ENCODE measurements around the gene MFN1.
A peak's percentile ranks its signal among the peaks of the same experiment; 100 is the strongest.

Gene MFN1

DNA sequence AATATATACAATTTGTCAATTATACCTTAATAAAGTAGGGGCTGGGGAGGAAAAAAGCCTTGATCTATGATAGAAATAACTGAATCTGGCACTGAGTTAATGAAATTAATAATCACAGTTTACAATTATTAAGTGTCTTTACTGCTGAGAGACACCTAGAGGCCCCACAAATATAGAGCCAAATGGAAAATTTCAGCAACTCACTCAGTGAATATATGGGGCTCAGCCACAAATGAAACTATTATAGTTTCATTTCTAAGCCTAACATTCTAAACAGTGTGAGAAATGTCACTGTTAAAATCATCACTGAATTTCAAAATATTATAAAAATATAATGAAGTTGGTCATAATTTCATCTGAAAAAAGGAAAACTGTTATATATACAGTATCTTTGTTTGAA, 63.5 kb downstream of the MFN1 start:
- no peaks in the 10 kb centered on the region; the same call in 1 of the 2 replicates for H3K36me3 ChIP-seq (ENCODE audit: control insufficient read depth, insufficient read depth, low read length)
- no peaks in the 10 kb centered on the region for H3K27me3 ChIP-seq (replicated peaks; ENCODE audit: control insufficient read depth, insufficient read depth, low read length)
- no peak overlapping the region for H3K4me3 ChIP-seq (replicated peaks; ENCODE audit: low read depth, low read length)
- no peak for DNase-seq (ENCODE audit: extremely low read depth, insufficient read length)
- TF ChIP-seq CTCF (IDR thresholded peaks at IDR 0.05; ENCODE audit: insufficient read depth, low read length, poor library complexity, severe bottlenecking) = no peak

- no peak for DNase-seq (ENCODE audit: extremely low read depth, insufficient read length)
- Histone ChIP-seq H3K4me3 (replicated peaks; ENCODE audit: low read depth, low read length) (no peak overlapping the region), H3K27me3 (replicated peaks; ENCODE audit: control insufficient read depth, insufficient read depth, low read length) (no peaks in the 10 kb centered on the region), H3K36me3 (ENCODE audit: control insufficient read depth, insufficient read depth, low read length) (no peaks in the 10 kb centered on the region; the same call in 1 of the 2 replicates)
- no peak for TF ChIP-seq CTCF (IDR thresholded peaks at IDR 0.05; ENCODE audit: insufficient read depth, low read length, poor library complexity, severe bottlenecking)
Measured at GRCh38 chr3:179414804-179415203, 67.3 kb downstream of the MFN1 start.

DNA sequence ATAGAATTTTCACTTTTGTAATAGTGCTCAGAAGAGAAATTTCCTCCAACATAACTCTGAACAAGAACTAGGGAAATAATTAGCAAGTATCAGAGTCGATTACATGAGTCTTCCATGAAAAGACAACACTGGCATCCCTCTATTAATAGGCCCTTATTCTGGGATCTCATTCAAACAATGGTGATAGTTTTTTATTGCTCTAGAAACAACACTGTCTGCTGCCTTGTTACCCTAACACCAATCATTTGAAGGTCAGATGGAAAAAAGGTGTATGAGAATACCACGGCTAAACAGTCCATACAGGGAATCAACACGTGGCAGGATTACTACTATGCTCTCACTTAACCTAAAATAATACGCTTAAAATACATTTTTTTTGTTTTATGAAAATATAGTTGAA, 67.9 kb downstream of the MFN1 start:
- no peaks in the 10 kb centered on the region; the same call in 1 of the 2 replicates for H3K36me3 ChIP-seq (ENCODE audit: control insufficient read depth, insufficient read depth, low read length)
- no peak for DNase-seq (ENCODE audit: extremely low read depth, insufficient read length)
- no peak for TF ChIP-seq CTCF (IDR thresholded peaks at IDR 0.05; ENCODE audit: insufficient read depth, low read length, poor library complexity, severe bottlenecking)
- no peak overlapping the region for H3K4me3 ChIP-seq (replicated peaks; ENCODE audit: low read depth, low read length)
- H3K27me3 ChIP-seq (replicated peaks; ENCODE audit: control insufficient read depth, insufficient read depth, low read length) = no peaks in the 10 kb centered on the region

DNA sequence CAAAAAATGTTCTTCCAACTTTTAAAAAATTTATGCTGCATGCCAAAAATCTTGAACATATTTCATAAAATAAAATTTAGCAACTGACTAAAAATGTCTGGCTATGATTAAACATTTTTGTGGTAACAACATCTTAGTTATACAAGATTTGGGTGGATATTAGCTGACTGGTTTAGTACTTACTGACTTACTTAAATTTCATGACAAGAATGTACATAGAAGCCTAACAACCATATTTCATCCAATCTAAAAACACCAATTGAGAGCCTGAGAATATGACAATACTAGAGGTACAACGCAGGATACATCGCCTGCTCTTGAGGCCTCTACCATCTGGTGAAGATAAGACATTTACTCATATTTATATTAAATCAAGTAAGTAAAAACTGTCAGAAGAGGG, 69.2 kb downstream of the MFN1 start:
- Histone ChIP-seq H3K27me3 (replicated peaks; ENCODE audit: control insufficient read depth, insufficient read depth, low read length) (no peaks in the 10 kb centered on the region), H3K36me3 (ENCODE audit: control insufficient read depth, insufficient read depth, low read length) (no peaks in the 10 kb centered on the region; the same call in 1 of the 2 replicates), H3K4me3 (replicated peaks; ENCODE audit: low read depth, low read length) (no peak overlapping the region)
- no peak for DNase-seq (ENCODE audit: extremely low read depth, insufficient read length)
- TF ChIP-seq CTCF (IDR thresholded peaks at IDR 0.05; ENCODE audit: insufficient read depth, low read length, poor library complexity, severe bottlenecking) = no peak

DNA sequence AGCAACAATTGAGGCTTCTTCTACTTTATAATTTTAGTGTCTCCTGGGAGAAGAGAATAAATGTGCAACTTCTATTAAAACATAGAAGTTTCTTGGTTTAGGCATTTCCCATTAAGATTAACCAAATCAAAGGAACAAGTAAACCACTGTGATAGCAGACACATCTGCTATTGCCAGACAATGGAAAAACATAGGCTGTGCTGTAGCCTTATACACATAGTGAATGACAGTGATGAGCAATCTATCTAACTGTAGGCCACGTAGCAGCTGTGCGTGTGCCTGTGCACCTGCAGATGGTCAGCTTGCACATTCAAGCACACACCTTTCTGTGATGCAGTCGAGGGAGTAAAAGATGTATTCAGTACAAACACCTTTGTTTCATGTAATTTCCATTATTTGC, 71.1 kb downstream of the MFN1 start:
- DNase-seq (ENCODE audit: extremely low read depth, insufficient read length) = no peak
- Histone ChIP-seq H3K4me3 (replicated peaks; ENCODE audit: low read depth, low read length) (no peak overlapping the region), H3K27me3 (replicated peaks; ENCODE audit: control insufficient read depth, insufficient read depth, low read length) (no peaks in the 10 kb centered on the region), H3K36me3 (ENCODE audit: control insufficient read depth, insufficient read depth, low read length) (no peaks in the 10 kb centered on the region; the same call in 1 of the 2 replicates)
- no peak for TF ChIP-seq CTCF (IDR thresholded peaks at IDR 0.05; ENCODE audit: insufficient read depth, low read length, poor library complexity, severe bottlenecking)

GRCh38 chr3:179421500-179421899, 74.0 kb downstream of the MFN1 start:
- Histone ChIP-seq H3K27me3 (replicated peaks; ENCODE audit: control insufficient read depth, insufficient read depth, low read length) (no peaks in the 10 kb centered on the region), H3K36me3 (ENCODE audit: control insufficient read depth, insufficient read depth, low read length) (no peaks in the 10 kb centered on the region; the same call in 1 of the 2 replicates), H3K4me3 (replicated peaks; ENCODE audit: low read depth, low read length) (no peak overlapping the region)
- TF ChIP-seq CTCF (IDR thresholded peaks at IDR 0.05; ENCODE audit: insufficient read depth, low read length, poor library complexity, severe bottlenecking) = peak; percentile 26
- DNase-seq (ENCODE audit: extremely low read depth, insufficient read length) = no peak
